ENCODE measurements around the gene NRDC.

The NRDC gene

GRCh38 chr1:51924455-51924854, 45.9 kb upstream of the NRDC start:
- H3K4me3 ChIP-seq (ENCODE audit: low read length), result no peak overlapping the region
- no peaks in the 10 kb centered on the region for H3K79me2 ChIP-seq (ENCODE audit: control insufficient read depth, low read length)
- no peaks in the 10 kb centered on the region for H3K9me3 ChIP-seq (ENCODE audit: control insufficient read depth, insufficient read depth, low read length)
- no peaks in the 10 kb centered on the region for H3K36me3 ChIP-seq (ENCODE audit: control insufficient read depth, low read length)
- no peak for TF ChIP-seq EZH2phosphoT487 (IDR thresholded peaks at IDR 0.05; ENCODE audit: borderline replicate concordance, low read length)
- no peak for TF ChIP-seq CTCF (IDR thresholded peaks at IDR 0.05; ENCODE audit: low read depth, low read length, poor library complexity, severe bottlenecking)
- no peaks in the 10 kb centered on the region for H3K9me2 ChIP-seq (replicated peaks; ENCODE audit: control insufficient read depth, low read length)
- no peak overlapping the region for H3K27ac ChIP-seq (ENCODE audit: low read depth, low read length)
- H3K27me3 ChIP-seq (ENCODE audit: control insufficient read depth, low read length), result peaks cover 31% of the 10 kb centered on the region; the same call in 1 of the 2 replicates
- H3K4me2 ChIP-seq (ENCODE audit: low read length), result no peak overlapping the region
- H3F3A ChIP-seq (ENCODE audit: control insufficient read depth, insufficient read depth), result no peaks in the 10 kb centered on the region
- no peaks in the 10 kb centered on the region for H4K20me1 ChIP-seq (ENCODE audit: control insufficient read depth, insufficient read depth, low read depth, low read length)
- no peaks in the 10 kb centered on the region for H3K4me1 ChIP-seq (ENCODE audit: control insufficient read depth, low read length)

GRCh38 chr1:51922040-51922439, 43.5 kb upstream of the NRDC start:
- Histone ChIP-seq H3K79me2 (ENCODE audit: control insufficient read depth, low read length) (no peaks in the 10 kb centered on the region), H4K20me1 (ENCODE audit: control insufficient read depth, insufficient read depth, low read depth, low read length) (no peaks in the 10 kb centered on the region), H3K4me3 (ENCODE audit: low read length) (no peak overlapping the region), H3K4me1 (ENCODE audit: control insufficient read depth, low read length) (no peaks in the 10 kb centered on the region), H3K4me2 (ENCODE audit: low read length) (no peak overlapping the region), H3K27ac (ENCODE audit: low read depth, low read length) (no peak overlapping the region), H3K9me3 (ENCODE audit: control insufficient read depth, insufficient read depth, low read length) (no peaks in the 10 kb centered on the region), H3F3A (ENCODE audit: control insufficient read depth, insufficient read depth) (no peaks in the 10 kb centered on the region), H3K36me3 (ENCODE audit: control insufficient read depth, low read length) (no peaks in the 10 kb centered on the region), H3K9me2 (replicated peaks; ENCODE audit: control insufficient read depth, low read length) (no peaks in the 10 kb centered on the region), H3K27me3 (ENCODE audit: control insufficient read depth, low read length) (peaks cover 41% of the 10 kb centered on the region)
- TF ChIP-seq CTCF (IDR thresholded peaks at IDR 0.05; ENCODE audit: low read depth, low read length, poor library complexity, severe bottlenecking), result no peak
- no peak for TF ChIP-seq EZH2phosphoT487 (IDR thresholded peaks at IDR 0.05; ENCODE audit: borderline replicate concordance, low read length)

GRCh38 chr1:51920130-51920529, 41.6 kb upstream of the NRDC start:
- H3K79me2 ChIP-seq (ENCODE audit: control insufficient read depth, low read length), result no peaks in the 10 kb centered on the region
- H3K4me1 ChIP-seq (ENCODE audit: control insufficient read depth, low read length), result no peaks in the 10 kb centered on the region
- no peak overlapping the region for H3K4me2 ChIP-seq (ENCODE audit: low read length)
- H3K27ac ChIP-seq (ENCODE audit: low read depth, low read length), result no peak overlapping the region
- H3K27me3 ChIP-seq (ENCODE audit: control insufficient read depth, low read length), result peaks cover 39% of the 10 kb centered on the region
- H3K9me2 ChIP-seq (replicated peaks; ENCODE audit: control insufficient read depth, low read length), result no peaks in the 10 kb centered on the region
- H3K4me3 ChIP-seq (ENCODE audit: low read length), result no peak overlapping the region
- no peaks in the 10 kb centered on the region for H3F3A ChIP-seq (ENCODE audit: control insufficient read depth, insufficient read depth)
- no peaks in the 10 kb centered on the region for H3K9me3 ChIP-seq (ENCODE audit: control insufficient read depth, insufficient read depth, low read length)
- TF ChIP-seq CTCF (IDR thresholded peaks at IDR 0.05; ENCODE audit: low read depth, low read length, poor library complexity, severe bottlenecking) (no peak), EZH2phosphoT487 (IDR thresholded peaks at IDR 0.05; ENCODE audit: borderline replicate concordance, low read length) (no peak)
- H4K20me1 ChIP-seq (ENCODE audit: control insufficient read depth, insufficient read depth, low read depth, low read length), result no peaks in the 10 kb centered on the region
- no peaks in the 10 kb centered on the region for H3K36me3 ChIP-seq (ENCODE audit: control insufficient read depth, low read length)

- Histone ChIP-seq H3K79me2 (ENCODE audit: control insufficient read depth, low read length) (no peaks in the 10 kb centered on the region), H3K9me2 (replicated peaks; ENCODE audit: control insufficient read depth, low read length) (no peaks in the 10 kb centered on the region), H3K4me3 (ENCODE audit: low read length) (no peak overlapping the region), H3K4me1 (ENCODE audit: control insufficient read depth, low read length) (no peaks in the 10 kb centered on the region), H3K4me2 (ENCODE audit: low read length) (no peak overlapping the region), H3K36me3 (ENCODE audit: control insufficient read depth, low read length) (no peaks in the 10 kb centered on the region), H3K9me3 (ENCODE audit: control insufficient read depth, insufficient read depth, low read length) (no peaks in the 10 kb centered on the region), H3K27ac (ENCODE audit: low read depth, low read length) (no peak overlapping the region), H3F3A (ENCODE audit: control insufficient read depth, insufficient read depth) (no peaks in the 10 kb centered on the region), H3K27me3 (ENCODE audit: control insufficient read depth, low read length) (peaks cover 37% of the 10 kb centered on the region), H4K20me1 (ENCODE audit: control insufficient read depth, insufficient read depth, low read depth, low read length) (no peaks in the 10 kb centered on the region)
- no peak for TF ChIP-seq EZH2phosphoT487 (IDR thresholded peaks at IDR 0.05; ENCODE audit: borderline replicate concordance, low read length)
Measured at GRCh38 chr1:51919684-51920083, 41.2 kb upstream of the NRDC start.

Measured in DOHH2 (cell line).